Activated naive CD4-positive, alpha-beta T cell treated with anti-CD3 and anti-CD28 coated beads, Interleukin-2, amount 50 U/mL, for 16 hours (primary cell): ENCODE results near the gene FCHSD2.

Experiments used
- DNase-seq: peaks from one replicate; pipeline ENCODE4 v3.0.0-alpha.2; 2020

The FCHSD2 gene

DNA sequence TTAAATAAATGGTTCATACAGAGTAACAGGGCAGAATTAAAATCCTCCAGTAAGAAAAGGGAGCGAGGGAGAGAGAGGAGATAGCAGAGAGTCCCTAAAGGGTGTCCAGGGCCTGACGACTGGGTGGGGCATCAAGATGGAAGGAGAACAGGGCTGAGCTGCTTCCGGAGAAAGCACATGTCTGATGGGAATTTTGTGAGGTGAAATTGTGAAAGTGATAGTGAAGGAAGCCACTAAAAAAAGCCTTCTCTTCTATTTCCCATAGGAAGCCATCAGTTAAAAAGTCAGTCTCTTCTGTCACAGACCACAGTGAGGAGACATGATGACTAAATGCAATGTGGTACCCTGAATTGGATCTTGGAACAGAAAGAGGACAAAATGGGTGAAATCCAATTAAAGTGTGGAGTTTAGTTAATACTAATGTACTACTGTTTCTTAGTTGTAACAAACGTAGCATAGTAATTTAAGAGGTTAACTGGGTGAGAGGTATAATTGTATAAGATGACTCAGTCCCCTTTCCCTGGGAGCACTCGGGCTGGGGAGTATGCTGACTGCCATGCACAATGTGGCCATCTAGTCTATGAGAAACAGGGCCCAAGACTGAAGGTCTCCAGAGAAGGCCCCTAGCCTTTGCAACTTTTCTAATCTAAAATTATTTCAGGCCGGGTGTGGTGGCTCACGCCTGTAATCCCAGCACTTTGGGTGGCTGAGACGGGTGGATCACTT is 29.5 kb upstream of the FCHSD2 start:
- no peak for DNase-seq

DNA sequence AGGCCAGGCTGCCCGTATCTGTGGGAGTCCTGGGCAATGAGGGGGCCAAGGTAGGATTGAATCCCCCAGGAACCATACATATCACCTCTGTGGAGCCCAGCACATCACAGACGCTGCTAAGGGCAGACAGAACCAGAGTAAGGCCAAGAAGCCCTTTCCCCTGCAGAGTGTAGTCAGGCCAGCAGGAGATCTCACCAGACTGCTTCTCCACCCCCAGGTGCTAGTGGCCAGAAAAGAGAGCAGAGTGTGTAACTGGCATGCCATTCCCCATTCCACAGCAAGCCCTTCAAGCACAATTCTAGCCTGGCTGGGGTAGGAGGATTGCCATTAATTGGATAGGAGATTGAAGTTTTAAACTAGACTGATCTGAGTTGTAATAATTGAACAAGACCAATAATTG is 28.0 kb upstream of the FCHSD2 start:
- no peak for DNase-seq

DNA sequence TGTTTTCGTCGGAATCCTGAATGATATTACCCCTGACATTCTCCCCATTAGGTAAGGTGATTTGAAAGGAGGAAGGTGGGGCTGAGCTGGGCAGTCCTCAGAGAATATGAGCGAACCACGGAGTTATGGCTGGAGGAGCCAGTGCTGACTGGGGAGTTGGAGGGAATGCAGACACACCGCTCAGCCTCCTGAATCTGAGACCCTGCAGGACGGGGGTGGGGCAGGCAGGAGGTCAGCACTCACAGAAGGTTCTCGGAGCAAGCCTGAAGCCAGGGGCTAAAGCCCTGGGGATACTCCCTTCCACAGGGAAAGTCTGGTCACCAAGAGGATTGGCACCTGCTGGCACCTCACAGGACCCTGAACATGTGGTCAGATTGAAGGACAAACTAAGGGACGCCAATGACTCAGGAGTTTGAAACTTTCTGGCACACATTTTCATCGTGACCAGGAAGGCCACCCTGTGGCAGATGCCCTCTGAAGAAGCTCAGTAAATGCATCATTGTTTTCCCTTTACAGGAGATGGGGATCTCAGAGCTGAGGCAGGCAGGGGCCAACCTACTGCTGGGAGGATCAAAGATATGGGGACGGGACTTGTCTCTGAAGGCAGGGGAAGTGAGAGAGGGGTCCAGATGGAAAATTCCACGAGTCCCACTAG is 26.9 kb upstream of the FCHSD2 start:
- no peak for DNase-seq

DNA sequence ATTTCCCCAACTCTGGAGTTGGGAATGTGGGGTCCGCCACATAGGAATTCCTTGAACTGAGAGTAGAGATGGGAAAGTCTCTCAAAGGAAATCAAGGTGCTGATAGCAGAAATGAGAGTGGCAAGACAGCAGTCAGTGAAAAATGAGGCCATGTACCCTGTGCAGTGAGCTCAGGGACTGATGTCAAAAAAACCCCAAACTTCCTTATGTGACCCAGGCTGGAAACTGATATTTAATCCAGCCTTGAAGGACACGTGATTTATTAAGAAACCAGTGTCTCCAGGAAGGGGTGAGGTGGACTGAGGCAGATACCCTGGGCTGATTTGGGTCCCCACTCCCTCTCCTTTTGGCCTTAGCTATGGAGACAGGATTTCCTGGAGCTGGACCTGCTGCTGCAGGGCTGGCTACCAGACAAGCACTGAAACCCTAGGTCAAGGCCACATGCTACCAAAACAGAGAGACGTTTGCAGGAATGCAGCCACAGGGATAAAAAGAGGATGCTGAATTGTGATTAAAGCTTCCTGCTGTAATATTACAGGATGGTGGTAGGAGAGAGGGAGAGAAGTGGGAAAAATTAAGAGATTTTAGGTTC is 25.3 kb upstream of the FCHSD2 start:
- no peak for DNase-seq

DNA sequence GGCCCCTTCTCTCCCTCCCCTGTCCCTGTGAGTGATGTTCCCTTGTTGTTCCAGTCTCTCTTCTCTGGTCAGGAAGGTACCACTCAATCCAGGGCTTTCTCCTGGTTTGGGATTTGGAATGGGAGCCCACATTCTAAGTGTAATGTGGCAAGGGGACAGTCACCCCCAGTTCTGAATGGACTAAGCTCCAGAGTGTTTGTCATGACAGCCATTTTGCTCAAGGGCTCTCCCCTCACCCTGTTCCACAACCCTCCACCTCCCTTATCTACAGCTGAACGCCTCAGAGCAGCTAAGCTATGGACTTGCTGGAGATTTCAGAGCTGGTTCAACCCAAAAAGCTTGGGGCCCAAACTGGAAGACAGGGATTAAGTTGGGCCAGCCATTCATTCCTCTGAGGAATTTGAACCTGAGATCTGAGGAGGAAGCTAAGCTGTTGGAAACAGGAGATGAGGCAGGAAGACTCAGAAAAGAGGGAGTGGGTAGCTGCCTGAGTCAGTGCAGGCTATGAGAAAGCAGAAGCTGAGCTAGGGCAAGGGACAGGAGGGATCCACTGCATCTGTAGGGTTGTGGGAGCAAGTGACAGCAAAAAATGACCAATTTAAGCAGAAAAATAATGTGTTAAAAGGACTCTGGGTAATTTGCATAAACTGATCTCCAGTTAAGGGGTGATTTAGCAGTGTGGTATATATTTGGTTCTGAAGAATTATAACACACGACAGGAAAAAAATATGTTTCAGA is 22.9 kb upstream of the FCHSD2 start:
- DNase-seq: no peak

DNA sequence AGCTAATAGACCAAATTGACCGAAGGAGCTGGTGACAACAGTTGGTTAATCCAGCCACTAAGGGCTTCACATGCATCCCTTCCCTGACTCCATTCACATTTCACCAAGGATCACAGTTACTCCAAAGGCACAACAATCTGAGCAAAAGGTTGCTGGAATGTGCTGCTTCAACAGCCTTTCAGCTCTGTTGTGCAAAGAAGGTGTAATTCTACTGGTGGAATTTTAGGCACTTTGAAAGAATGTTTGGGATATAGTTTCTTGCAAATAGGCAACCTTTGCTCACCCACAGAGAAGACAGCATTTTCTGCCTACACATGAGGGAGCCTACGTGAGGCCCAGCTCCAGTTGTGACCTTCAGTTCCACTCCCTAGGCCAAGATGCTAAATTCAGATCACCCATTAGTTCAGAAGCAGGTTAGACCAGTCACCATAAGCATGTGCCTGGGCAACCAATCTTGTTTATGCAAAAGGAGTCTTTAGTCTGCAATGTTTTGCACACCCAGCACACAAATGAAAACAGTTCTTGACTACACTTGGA is 21.6 kb upstream of the FCHSD2 start:
- DNase-seq: no peak

DNA sequence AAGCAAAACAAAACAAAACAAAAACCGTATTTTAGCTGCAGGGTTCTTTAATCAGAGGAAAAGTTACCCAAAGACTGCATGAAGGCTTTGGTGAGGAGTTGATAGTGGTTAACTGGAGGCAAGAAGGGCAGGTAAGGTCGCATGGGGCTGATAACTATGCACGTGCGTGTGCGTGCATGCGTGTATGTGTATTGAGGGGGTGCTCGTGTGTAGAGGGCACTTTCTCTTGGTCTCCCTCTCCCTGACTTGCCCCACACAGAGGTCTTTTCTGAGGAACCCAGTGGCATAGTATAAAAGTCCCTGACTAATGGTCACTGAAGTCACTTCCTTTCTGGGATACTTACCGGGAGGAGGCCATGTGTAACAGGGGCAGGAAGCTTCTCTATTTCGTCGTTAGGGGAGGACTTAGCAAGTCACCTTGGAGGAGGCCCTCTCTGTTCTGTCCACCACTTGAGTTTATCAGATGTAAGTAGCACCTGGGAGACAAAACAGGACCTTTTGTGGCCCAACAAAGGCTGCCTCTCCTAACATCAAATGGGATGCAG is 20.1 kb upstream of the FCHSD2 start:
- DNase-seq: no peak

DNA sequence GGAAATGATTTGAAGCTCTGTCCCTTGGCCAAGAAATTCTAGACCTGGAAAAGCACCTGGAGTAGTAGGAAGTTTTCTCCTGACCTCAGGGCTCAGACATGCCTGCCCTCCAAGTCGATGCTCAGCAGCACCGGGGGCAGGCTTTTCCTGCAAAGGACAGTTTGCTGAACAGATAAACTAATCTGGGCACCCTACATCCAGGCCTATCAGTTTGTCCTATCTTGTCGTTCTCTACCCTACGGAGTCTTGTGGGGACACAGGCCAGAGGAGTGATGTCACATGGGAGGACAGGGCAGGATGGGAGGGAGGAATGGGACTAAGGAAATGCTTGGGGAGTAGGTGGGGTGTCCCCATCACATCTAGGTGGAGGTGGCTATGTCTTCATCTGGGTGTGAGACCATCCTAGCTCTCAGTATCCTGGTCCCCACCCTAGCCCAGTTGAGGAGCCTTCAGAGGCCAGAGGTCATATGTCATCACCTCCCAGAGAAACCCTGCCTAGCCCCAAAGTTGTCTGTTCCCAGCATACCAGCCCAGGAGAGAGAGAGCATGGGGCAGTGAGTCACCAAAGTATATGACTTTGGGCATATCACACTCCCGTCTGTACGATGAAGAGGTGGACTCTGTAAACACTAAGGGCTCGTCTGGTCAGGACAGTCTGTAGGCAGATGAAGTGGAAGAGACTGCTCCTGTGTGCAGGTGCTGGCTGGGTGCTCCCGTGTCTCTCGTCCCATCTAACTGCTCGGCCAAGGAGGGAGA is 18.1 kb upstream of the FCHSD2 start:
- no peak for DNase-seq

DNA sequence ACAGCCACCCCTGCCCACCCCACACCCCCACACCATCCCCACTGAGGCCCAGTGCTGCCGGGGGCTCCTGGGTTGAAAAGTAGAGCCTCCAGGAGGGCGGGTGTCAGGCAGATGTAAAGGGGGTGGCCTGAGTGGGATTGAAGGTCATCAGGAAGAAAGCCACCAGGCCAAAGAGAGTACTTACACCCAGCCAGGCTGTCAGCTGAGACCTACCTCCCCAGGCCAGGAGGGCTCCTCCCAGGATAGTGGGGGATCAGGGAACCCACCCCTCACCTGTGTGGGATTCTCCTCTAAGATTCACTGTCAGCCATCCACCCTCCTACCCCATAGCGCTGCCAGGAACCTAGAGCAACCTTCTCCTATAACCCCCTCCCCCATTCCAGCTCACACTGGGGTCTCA is 17.2 kb upstream of the FCHSD2 start:
- DNase-seq: no peak

DNA sequence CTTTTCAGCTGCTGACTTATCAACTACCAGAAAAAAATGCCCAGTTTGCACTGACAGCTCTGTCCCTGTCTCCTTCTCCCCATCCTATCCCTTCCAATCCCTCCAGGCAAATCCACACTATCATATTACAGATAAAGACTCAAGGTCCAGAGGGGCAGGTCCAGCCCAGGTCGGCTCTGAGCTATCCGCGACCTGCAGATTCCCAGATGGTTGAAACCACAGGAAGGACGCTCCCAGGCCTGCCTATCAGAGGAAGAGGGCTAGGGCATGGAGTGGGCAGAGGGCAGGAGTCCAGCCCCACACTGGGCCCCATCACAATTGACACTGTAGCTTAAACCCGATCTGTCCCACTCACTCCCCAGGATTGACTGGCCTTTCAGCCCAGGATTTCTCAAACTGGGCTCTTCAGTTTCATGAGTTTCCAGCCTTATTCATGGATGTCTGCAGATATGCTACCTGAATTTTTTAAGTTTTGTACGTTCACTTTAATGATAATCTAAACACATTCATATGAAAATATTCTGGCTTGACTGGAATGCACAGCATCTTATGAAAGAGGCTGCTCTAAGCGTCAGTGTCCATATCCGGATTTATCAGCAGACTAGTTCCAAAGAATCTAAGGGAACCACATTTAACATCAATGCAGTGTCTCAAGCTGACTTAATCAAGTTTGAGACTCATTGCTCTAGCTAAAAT is 16.4 kb upstream of the FCHSD2 start:
- no peak for DNase-seq

DNA sequence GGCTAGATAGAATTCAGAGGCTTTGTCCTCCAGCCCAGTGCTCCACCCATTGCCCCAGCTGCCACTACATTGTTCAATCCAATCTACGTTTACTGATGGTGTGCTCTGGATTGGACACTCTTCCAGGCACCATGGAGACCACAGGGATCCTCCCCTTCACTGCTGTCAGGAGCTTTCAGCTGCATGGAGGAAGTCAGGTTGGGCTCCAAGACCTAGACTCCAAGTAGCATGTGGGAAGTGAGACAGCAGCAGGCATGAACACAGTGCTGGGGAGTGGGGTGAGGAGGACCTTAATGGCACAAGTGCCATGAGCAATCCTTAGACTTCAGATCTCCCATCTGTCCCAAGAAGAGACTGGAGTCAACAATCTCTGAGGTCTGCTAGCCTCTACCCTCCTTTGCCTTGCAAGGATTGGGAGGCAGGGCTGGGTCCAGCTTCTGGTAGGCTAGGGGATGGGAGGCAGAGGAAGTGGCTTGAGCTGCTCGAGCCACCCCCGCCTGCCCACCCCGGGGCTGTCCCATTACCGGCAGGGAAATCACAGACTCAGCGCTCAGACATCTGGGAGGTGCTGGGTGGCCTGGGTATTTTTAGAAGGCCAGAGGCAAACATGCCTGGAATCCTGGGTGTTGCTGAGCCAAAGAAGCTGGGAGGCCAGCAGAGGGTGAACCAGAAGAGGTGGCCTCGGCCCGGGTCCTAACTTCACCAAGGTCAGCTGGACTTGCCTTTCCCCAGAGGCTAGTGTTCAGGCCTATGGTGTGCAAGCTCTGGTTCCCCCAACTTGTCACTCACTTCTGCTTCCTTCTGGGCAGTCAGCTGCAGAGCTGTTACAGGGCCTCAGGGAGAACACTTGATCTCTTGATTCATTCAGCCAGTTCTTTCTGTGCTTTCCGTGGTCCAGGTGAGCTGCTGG is 15.2 kb upstream of the FCHSD2 start:
- no peak for DNase-seq

DNA sequence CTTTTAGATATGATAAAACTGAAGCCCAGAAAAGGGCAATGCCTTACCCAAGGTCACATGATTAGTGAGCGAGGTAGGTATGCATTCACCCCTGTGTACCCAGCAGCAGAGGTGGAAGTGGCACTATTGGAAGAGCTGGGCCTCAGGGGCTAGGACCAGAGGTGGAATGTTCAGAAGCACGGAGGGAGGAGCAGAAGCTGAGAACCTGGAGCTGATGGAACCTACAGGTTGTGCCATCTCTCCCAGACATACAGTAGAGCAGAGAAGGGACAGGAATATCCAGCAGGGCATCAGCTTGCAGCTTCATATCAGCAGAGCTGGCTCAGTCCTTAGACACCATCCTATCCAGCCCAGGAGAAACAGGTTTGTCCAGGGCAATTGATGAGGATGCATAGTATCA is 14.6 kb upstream of the FCHSD2 start:
- no peak for DNase-seq

DNA sequence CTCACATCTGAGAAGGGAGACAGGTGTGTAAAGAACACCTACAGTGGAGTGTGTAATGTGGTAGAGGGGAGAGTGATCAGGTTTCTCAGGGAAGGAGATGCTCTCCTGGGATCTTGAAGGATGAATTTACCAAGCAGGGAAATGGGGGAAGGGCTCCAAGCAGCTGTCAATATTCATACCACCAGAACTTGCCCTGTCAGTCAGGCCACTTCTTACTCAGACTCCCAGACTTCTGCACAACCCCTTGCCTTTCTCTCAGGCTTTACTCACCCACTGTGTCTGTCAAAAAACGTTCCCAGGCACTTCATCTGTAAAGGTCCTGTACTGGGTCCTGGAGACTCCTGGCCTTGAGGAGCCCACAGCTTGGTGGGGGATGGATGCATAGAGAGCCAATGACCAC is 14.0 kb upstream of the FCHSD2 start:
- DNase-seq: no peak

DNA sequence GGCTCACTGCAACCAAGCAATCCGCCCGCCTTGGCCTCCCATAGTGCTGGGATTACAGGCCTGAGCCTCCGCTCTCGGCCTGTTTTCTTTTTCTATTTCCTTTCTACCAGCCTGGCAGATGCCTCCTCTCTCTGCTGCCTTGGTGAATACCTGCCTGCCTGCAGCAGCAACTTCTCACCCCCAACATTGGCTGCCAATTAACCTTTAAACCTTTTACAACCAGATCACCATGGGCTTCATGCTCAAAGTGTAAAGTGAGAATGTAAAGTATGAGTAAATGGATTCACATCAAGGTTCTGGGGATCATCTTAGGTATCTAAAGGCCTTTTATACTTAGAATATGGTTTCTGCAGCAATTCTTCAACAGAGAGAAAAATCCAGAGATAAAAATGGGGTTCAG is 13.0 kb upstream of the FCHSD2 start:
- DNase-seq: no peak

DNA sequence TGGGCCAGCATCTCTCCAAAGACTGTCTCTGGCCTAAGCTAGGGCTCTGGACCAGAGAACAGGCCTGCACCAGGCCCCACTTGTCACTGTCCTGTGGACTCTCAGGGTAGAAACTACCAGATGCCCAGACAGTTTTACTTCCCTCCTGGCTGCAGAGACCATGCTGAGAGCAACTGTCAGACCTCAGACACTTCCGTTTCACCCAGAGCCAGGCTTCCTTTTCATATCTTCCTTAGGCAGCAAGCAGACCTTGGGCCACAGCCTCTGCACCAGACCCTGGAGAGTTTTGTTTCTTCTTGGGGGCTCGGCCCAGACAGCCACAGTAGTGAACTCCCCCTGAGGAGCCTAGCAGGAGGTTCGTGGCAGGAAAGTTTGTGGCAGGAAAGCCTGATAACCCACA is 12.1 kb upstream of the FCHSD2 start:
- DNase-seq: no peak

DNA sequence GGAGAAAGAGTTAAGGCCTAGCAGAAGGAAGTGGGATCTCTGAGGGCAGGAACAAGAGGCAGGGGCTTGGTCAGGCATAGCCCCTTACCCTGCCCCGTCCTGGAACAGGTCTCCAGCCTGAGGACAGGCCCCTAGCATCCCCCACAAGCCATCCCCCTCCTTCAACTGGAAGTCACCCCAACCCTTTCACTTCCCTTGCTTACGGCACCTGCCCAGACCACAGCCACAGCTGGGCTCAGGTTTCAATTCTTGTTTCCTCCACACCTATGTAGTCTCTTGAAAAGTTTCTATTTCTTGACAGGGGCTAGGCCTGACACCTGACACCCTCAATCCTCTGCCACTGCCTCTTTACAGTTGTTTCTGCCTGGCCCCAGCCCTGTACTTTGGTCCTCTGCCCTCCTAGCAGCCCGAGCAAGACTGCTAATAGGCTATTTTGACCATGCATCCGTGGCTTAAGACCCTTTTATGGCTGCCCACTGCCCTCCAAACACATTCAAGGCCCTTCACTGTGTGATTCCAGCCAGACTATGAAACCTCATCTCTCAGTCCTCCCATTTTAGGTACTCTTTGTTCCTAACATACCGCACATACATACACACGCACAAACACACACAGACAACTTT is 10.9 kb upstream of the FCHSD2 start:
- DNase-seq: peak; percentile 47

DNA sequence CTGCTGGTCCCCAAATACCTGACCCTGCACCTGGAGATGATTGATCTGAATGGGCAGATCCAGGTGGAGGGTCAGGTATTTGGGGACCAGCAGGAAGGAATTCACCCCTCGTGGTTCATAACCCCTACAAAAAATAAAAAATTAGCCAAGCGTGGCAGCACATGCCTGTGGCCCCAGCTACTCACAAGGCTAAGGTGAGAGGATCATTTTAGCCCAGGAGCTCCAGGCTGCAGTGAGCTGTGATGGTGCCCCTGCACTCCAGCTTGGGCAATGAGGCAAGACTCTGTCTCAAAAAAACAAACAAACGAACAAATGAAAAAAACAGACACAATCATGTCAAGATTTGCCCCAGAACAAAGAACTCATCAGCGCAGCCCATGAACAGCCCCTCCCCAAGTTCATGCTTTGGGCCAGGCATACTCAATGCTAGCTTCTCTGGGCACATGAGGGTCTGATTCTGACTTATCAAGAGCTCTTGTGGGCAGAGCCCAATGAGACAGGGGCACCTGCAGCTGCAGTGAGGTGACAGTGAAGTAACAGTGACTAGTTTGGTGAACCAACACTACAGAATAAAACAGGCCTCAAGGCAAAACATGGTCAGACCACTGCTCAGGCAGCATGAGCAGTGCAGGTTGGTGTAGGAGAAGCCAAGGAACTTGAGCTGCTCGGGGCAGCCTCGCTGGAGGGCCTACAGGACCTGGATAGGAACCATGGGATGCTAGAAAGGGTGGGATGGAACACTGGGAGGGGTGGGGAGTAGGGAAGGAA is 10.2 kb upstream of the FCHSD2 start:
- DNase-seq: no peak

DNA sequence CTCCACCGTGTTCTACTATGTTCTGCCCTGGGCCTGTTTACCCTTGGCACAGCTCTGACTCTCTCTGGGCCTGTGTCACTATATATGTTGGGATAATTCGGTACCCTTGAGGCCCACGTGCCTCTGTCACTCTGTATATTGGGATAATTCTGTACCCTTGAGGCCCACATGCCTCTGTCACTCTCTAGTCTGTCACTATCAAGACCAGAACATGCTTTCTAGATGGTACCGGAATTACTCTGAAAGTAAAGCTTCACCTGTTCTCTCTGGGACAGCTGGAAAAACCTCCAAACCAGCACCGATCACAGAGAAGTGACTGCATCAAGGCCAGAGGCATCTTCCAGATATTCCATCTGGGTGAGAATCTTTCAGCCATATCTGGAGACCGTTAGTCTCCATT is 9.3 kb upstream of the FCHSD2 start:
- DNase-seq: no peak

DNA sequence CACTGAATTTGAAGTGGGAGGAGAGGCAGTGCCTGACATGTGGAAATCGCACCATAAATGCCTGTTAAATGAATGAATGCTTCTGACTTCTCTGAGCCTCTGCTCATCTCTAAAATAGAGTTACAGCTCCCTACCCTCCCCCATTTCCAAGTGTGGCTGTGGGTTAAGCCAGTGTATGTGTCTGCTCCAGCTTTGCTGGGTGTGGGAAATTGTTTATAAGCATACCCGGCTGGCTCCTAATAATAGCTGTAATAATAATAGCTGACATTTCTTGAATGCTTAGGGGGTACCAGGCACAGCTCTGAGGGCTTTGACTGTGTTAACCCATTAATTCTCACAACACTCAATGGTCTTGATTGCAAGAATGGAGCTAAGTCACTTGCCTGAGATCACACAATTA is 7.0 kb upstream of the FCHSD2 start:
- no peak for DNase-seq
